Measurements from ENCODE around the gene GCNT2.

GRCh38 chr6:10678456-10678855 is 157.3 kb downstream of the GCNT2 start:
- no peak for TF ChIP-seq POLR2A (IDR thresholded peaks at IDR 0.05)
- TF ChIP-seq, protein P1, sequence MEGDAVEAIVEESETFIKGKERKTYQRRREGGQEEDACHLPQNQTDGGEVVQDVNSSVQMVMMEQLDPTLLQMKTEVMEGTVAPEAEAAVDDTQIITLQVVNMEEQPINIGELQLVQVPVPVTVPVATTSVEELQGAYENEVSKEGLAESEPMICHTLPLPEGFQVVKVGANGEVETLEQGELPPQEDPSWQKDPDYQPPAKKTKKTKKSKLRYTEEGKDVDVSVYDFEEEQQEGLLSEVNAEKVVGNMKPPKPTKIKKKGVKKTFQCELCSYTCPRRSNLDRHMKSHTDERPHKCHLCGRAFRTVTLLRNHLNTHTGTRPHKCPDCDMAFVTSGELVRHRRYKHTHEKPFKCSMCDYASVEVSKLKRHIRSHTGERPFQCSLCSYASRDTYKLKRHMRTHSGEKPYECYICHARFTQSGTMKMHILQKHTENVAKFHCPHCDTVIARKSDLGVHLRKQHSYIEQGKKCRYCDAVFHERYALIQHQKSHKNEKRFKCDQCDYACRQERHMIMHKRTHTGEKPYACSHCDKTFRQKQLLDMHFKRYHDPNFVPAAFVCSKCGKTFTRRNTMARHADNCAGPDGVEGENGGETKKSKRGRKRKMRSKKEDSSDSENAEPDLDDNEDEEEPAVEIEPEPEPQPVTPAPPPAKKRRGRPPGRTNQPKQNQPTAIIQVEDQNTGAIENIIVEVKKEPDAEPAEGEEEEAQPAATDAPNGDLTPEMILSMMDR (IDR thresholded peaks at IDR 0.05): no peak
- no peak for TF ChIP-seq POLR2AphosphoS5 (IDR thresholded peaks at IDR 0.05)
- no peak for TF ChIP-seq EP300 (IDR thresholded peaks at IDR 0.05)

All from gastroesophageal sphincter (tissue), 3 donors.